ENCODE data around the gene P4HTM.

Gene P4HTM, protein sequence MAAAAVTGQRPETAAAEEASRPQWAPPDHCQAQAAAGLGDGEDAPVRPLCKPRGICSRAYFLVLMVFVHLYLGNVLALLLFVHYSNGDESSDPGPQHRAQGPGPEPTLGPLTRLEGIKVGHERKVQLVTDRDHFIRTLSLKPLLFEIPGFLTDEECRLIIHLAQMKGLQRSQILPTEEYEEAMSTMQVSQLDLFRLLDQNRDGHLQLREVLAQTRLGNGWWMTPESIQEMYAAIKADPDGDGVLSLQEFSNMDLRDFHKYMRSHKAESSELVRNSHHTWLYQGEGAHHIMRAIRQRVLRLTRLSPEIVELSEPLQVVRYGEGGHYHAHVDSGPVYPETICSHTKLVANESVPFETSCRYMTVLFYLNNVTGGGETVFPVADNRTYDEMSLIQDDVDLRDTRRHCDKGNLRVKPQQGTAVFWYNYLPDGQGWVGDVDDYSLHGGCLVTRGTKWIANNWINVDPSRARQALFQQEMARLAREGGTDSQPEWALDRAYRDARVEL

DNA sequence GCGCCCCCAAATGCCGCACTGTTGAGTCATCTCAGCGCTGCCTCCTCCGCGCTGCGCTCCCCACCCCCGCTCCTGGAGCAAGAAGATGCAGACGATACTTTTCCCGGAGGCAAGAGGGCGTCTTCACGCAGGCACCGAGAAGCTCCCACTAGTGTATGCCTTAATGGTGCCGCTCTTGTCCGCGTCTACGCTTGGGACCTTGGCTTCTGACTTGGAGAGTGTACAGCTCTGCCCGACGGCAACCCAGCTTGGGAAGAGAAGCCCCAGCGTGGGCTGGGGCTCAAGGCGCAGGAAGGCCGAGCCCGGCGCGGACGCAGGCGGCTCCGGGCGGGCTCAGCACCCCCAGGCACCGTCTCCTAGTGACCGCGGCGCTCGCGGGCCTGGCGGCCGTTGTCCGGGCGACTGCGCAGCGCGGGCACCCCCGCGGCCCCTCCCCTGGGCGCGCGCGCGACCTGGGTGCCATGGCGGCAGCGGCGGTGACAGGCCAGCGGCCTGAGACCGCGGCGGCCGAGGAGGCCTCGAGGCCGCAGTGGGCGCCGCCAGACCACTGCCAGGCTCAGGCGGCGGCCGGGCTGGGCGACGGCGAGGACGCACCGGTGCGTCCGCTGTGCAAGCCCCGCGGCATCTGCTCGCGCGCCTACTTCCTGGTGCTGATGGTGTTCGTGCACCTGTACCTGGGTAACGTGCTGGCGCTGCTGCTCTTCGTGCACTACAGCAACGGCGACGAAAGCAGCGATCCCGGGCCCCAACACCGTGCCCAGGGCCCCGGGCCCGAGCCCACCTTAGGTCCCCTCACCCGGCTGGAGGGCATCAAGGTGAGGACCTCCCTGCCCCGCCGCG, at the start of gene P4HTM:
Gene P4HTM (plus strand): TSS at position 446 of the 840 bp plus-strand sequence. CDS start 16 bp downstream, at position 462.
- DNase-seq: peak; percentile 84 to 86

DNA sequence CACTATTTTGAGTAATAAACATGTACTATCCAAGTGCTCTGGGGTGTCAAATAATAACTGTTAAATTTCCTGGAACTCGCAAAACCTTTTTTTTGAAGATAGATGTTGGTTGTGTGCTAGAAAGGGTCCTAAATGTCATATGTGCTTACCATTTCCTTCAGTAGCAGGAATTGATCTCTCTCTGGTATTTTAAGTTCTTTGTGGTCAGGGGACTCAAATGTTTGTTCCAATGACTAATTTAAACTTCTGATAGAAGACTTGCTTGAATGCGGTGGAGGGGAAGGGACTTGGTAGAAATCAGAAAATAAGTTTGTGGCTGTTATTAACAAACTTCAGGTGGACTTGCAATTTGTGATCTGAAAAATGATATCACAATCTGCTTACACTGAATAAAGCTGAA, 44.6 kb upstream of the P4HTM start:
- DNase-seq: no peak

DNA sequence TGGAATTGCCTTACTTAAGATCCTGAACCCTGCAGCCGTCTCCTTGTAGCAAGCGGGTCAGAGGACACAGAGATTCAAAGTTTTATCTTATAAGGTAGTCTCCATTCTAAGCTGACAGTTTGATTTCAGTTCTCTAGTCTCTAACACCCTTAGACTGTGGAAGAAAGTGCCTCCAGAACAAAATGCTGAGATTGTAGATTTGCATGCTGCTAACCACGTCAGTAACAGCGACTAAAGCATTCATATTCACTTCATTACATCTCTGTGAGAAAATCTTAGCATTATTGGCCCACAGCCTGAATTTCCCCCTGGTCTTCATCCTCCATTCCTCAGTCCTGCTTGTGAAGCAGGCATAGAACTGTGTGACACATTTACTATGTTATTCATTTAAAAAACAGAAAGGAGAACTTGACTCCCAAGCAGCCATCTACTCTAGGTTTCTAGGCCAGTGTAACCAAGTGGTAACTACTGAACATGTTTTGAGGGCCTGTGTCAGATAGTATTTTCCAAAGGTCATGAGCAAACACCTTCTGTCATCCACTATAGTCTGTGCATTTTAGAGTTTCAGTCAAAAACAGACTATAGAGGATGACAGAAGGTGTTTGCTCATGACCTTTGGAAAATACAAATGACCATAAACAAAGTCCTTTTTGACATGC, 44.0 kb upstream of the P4HTM start:
- DNase-seq: no peak

DNA sequence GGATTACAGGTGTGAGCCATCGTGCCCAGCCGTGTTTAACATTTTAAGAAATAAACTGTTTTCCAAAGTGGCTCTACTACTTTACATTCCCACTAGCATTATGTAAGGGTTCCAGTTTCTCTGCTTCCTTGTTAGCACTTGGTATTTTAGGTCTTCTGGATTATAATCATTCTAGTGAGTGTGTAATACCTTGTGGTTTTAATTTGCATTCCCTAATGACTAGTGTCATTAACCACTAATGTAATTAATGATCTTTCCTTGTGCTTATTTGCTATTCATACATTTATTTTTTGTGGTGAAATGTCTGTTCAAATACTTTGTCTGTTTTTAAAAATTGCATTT, 40.7 kb upstream of the P4HTM start:
- no peak for DNase-seq

DNA sequence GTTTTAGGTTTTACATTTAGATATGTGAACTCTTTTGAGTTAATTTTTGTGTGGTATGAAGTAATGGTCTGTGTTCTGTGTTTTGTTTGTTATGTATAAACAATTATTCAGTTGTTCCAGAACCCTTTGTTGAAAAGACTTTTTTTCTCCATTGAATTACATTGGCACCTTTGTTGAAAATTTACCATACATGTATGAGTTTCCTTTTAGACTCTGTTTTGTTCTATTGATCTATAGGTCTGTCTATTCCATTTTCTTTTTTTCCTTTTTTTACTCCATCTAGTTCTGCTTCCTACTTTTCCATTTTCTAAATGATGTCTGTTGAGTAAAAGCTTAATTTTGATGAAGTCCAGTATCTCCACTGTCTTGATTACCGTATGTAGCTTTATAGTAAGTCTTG, 40.0 kb upstream of the P4HTM start:
- no peak for DNase-seq

DNA sequence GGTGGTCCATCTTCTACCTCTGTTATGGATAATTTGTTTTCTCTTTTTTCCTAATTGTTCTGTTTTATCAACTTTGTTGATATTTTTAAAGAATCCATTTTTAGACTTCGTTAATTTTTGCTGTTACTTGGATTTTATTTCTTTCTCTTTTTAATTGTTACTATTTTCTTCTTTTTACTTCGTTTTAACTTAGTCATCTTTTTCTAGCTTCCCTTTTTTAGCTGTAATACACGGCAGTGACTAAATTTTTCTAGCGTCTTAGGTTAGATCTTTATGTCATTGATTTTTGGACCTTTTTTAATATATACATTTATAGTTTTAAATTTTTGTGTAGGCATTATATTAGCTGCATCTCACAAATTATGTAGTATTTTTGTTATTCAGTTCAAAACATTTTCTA, 38.3 kb upstream of the P4HTM start:
- no peak for DNase-seq

DNA sequence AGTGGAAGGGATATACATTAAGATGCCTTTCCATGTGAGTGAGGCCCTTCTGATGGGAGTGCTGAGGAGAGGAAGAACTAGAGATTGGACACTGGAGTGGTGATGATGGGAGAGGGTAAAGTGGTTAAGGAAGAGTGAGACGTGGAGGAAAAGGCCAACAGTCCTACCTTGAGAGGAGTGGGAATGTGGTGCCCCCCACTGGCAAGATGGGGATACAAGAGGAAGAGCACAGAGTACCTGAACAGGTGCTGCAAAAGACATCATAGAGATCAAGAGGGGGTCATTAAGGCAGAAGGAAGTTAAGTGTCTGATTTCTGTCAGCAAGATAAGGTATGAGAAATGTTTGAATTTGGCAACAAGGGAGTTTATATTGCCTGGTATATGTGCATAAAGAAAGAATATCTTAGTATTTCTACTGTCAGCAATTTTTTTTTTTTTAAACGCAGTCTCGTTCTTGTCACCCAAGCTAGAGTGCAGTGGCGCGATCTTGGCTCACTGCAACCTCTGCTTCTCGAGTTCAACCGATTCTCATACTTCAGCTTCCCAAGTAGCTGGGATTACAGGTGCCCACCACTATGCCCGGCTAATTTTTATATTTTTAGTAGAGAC, 37.4 kb upstream of the P4HTM start:
- peak; percentile 50 to 53 for DNase-seq

DNA sequence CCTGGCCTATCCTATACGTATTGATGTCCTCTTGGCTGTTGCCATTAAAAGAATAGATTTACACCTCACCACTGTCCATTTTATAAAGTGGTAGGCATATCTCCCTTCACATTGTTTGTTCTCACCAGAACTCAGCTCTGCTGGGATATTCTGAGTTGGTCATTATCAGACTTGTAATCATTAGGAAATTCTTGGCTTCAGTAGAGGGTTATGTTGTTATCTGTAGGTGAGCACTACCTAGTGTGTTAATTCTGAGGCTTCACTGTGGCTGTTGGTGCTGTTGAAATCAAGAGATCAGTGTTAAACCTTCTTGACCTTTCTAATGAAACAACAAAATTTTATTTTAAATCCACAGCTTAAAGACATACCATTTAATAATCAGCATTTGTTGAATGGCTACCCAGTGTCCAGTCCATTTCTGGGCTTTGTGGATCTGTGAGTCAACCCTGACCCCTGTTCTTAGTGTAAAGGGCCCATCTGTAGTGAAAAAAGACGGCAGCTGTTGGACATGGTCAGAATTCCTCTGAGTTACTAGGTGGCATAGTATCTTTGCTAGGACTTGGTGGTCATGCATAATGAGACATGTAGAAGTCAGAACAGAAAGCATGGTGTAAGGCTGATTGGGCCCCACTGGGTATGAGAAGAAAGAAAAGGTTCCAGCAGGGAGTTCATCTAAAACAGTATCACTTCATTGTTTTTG, 32.9 kb upstream of the P4HTM start:
- DNase-seq: no peak

DNA sequence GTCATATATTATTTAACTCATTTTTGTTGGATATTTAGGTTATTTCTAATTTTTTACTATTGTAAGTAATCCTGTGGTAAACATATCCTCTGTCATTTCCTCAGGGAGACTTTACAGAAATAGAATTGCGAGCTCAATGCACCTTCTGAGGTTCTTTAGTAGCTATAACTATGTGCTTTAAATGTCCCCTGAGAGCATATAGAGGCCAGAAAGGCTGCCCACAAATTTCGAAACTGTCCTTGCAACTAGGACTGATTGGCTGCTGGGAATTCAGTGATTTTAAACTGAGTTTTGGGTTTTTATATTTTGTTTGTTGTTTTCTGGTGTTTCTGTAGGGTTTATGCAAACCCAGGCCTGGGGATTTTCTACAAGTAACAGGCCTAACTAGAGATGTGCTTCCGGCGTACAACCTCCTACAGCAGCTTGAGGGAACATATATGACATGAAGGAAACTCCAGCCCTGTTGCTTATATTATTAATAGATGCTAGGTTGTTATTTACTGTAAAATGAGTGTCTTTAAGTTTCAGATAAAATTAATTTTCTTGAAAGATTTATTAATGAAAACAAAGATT, 29.1 kb upstream of the P4HTM start:
- DNase-seq: no peak

DNA sequence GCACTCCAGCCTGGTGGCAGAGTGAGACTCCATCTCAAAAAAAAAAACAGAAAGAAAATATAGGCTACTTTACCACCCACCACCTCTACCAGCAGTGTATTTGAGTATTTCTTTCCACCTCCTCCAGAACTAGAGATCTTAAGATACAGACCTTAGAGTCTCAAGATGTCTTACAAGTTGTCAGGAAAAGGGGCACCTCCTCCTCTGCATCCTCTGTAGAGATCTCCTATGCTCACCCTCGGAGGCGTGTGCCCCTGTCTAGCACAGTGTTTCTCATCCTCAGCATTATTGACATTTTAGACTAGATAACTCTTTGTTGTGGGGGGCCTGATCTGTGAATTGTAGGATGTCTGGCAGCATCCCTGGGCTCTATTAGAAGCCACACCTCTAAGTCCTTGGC, 27.7 kb upstream of the P4HTM start:
- DNase-seq: no peak

DNA sequence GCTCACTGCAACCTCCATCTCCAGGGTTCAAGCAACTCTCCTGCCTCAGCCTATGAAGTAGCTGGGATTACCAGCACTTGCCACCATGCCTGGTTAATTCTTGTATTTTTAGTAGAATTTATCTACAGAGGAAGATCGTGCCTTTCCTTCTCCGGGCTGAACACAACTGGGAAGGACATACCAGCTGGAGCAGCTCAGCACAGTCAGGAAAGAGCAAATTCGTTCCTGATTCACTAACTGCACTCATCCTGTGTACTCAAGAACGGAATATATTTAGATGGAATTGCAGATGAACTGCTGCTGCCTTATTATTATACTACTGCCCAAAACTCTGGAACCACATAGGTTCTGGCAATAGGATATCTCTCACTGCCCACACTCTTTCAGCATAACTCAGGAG, 27.1 kb upstream of the P4HTM start:
- DNase-seq: no peak

DNA sequence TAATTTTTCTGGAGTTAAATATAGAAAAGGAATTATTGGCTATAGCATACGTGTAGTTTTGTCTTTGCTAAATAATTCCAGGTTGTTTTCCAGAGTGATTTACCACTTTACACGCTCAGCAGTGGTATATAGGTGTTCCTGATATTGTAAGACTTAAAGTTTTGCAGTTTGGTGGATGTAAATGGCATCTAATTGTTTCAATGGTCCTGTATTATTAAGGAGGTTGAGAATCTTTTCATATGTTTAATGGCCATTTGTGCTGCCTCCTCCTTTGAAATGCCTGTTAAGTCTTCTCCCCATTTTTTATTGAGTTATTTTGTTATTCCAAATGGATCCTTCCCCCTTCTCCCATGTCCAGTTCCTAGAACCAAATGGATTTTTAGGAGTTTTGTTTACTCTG, 26.4 kb upstream of the P4HTM start:
- DNase-seq: no peak

DNA sequence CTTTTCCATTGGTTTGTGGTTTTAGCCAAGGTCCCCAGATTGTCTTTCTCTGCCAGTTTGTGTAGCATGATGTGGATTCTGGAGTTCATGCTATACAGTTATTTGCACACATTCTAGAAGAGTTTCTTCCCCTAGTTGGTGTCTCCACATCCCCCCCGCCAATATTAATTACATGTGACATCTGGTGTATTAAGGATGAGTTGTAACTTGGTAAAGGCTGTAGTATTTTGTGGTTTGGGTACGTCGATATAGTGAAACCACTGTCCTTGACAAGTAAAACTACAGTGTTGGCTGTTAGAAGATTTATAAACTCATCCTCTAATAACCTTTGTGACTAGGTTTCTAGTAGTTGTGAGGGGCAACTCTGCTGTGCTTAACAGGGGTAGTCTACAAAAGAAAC, 23.7 kb upstream of the P4HTM start:
- no peak for DNase-seq

DNA sequence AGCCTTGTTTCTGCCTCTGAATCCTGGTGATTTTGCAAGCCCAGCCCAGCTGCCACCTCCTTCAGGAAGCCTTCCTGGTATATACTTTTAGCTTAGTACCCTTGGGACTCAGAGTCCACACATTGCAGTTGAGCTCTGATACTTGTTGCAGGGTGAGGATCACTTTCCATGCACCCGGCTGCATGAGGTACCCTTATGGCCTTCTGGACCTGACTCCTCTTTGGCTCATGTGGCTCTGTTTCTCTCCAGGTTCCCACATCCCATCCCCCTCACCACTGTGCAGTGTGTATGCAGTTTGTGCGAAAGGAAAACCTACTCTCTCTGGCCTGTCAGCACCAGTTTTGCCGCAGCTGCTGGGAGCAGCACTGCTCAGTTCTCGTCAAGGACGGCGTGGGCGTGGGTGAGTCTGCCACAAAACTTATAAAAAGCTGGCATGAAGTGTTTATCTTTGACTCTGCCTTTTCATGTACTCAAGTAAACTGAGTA, 23.1 kb upstream of the P4HTM start:
- DNase-seq: peak; percentile 42 to 53

DNA sequence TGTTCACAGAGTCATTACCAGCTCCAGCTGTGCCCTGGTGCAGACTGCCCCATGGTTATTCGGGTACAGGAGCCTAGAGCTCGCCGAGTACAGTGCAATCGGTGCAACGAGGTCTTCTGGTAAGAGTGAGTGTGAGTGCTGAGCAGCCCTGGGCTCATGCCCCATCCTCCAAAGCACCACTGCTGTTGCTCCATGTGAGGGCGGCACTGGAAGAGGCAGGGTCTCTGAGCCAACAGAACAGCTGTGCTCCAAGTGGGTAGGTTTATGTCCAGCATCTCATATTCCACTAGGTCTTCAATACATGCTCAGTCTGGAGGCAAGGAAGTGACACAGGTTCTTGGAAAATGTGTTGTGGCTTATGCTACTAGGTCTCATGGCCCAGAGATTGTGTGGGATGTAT, 19.5 kb upstream of the P4HTM start:
- DNase-seq: no peak

DNA sequence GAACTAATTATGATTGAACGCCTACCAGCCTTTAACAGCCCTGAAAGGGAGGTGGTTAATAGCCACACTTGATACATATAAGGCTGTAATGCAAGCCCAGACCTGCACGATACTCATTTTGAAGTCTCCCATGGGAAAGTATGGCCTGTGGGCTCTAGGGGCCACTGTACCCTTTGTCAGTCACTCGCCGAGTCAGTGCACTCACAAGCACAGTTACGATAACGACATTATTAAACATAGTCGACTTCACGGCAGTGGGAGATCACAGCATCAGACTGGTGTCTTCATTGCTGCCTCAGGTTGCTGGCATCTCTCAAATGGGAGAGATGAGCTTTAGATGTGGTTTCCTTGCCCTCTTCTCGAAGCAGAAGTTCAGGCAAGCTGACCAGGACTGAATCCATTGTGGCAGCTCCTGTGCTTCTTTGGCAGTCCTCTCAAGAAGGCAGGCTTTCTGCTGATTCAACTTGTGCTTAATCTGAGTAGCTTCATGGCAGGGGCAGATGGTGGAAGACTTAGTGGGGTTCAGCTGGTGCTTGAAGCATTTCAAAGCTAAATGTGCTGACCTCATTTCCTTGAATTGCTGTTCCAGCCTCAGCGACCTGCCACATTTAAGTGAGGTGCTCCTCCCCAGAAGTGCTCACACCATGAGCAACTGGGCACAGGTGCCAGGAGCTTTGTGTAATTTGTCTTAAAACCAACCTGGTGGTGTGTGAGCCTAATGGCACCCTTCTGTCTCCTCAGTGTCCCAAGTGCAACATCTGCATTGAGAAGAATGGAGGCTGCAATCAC, 15.8 kb upstream of the P4HTM start:
- DNase-seq: no peak

DNA sequence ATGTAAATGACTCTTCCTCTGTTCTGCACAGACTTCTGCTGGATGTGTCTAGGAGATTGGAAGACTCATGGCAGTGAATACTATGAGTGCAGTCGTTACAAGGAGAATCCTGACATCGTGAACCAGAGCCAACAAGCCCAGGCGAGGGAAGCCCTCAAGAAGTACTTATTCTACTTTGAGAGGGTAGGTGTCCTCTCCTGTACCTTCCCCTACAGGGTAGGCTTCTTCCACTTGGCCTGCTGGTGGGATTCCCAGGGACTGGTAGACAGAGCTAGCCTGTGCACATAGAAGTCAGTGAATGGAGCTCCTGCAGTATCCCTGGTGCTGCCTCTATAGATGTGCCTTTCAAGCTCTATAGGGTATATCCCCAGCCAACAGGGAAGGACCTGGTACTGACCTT, 10.6 kb upstream of the P4HTM start:
- no peak for DNase-seq

DNA sequence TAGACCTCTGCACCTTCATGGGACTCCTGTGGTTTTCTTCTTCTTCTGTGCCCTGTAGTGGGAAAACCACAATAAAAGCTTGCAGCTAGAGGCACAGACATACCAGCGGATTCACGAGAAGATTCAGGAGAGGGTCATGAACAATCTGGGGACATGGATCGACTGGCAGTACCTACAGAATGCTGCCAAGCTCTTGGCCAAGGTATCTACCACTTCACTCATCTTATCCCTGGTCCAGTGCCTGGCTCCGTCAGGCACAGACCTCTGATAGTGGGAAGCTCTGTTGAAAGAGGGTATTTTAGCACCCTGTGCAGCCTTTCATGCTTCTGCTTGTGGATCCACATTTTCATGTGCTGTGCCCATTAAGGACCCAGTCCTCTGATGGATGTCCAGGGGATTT, 9.7 kb upstream of the P4HTM start:
- no peak for DNase-seq

DNA sequence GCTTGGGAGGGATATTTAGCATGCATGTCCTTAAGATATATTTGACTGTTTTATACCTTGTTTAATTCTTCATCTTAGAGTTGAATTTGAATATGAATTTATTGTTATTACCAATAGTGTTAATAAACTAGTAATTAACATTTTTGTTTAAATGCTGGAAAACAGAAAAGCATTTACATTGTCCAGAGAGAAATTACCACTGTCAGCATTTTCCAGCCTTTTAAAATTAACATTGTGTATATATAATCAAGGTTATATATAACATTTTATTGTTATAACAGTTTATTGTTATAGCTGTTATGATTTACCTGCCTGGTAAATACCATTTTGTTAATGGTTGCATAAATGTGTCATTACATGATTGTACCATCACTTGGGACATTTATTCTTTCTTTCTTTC, 8.0 kb upstream of the P4HTM start:
- no peak for DNase-seq

DNA sequence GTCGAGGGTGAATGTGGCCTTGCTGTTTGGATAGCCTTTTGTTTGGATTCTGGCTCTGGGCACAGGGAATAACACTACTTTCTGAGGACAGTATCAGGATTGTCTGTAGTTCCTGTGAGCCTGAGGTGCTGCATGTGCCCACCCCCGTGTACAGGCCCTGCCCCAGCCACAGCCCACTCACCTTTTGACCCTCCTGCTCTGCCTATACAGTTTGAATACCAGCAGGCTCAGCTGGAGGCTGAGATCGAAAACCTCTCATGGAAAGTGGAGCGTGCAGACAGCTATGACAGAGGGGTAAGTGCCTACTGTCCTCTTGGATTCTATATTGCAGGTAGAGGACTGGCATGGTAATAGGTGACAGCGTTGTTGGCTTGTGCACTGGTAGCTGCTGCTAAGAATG, 7.4 kb upstream of the P4HTM start:
- DNase-seq: no peak

DNA sequence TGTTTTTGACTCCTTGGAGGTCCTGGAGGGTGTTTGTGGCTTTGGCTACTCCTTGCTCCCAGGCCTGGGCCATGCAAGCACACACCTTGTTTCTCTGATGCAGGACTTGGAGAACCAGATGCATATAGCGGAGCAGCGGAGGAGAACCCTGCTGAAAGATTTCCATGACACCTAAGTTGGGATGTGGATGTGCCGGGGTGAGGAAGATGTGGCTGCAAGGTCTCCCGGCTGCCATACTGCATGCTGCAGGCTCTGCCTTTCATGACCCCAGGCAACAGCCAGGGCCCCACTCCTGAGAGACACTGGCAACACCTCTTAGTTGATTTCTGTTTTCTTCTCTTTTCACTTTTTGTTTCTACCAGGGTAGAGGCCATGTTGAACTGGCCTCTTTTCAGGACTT, 6.9 kb upstream of the P4HTM start:
- DNase-seq: no peak

Data from activated CD4-positive, alpha-beta T cell treated with anti-CD3 and anti-CD28 coated beads, Interleukin-2, amount 50 U/mL, for 4 hours (primary cell).